Measurements from ENCODE around the gene PDGFRA. TPM values are rescaled to one million over a fixed set of nuclear protein-coding genes. Genes with fewer than 3 reads are reported as not detected.
"Not testable (repeated sequence)": the region's sequence is repeated elsewhere in the genome, so short reads cannot be mapped to it uniquely, and the experiment has no call there.

The PDGFRA gene
- total RNA-seq, 3 donors from 2014 or later, result 31.6 to 110 (median 60.6) TPM

DNA sequence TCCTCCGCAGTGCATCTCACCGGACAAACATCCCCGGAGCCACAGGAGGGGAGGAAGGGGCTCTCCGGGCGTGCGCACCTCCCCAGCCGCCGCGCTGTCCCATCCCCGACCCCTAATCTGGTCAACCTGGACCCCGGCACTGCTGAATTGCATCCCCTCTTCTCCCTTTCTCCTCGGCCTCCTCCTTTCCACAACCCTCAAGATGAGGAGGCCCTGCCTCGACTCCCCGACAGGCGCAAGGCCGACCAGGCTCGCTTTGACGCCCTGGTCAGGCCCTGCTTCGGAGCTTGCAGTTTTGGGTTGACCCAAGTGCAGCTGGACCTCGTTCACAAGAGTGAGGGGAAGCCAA is 2.3 kb downstream of the PDGFRA start:
- ATAC-seq (no peak), DNase-seq (no peak)
- Histone ChIP-seq H3K9me3 (no peaks in the 10 kb centered on the region), H3K4me3 (no peak overlapping the region), H3K4me1 (ENCODE audit: low read depth) (peaks cover 48% of the 10 kb centered on the region), H3K36me3 (ENCODE audit: low read depth) (no peaks in the 10 kb centered on the region)
- TF ChIP-seq, protein P1, sequence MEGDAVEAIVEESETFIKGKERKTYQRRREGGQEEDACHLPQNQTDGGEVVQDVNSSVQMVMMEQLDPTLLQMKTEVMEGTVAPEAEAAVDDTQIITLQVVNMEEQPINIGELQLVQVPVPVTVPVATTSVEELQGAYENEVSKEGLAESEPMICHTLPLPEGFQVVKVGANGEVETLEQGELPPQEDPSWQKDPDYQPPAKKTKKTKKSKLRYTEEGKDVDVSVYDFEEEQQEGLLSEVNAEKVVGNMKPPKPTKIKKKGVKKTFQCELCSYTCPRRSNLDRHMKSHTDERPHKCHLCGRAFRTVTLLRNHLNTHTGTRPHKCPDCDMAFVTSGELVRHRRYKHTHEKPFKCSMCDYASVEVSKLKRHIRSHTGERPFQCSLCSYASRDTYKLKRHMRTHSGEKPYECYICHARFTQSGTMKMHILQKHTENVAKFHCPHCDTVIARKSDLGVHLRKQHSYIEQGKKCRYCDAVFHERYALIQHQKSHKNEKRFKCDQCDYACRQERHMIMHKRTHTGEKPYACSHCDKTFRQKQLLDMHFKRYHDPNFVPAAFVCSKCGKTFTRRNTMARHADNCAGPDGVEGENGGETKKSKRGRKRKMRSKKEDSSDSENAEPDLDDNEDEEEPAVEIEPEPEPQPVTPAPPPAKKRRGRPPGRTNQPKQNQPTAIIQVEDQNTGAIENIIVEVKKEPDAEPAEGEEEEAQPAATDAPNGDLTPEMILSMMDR (IDR thresholded peaks at IDR 0.05), result no peak
- intact Hi-C loops (cut with DNase I, micrococcal nuclease), result loop anchor here in 1 of 2 donors (5.0 kb wide), 1 partner anchor 524 kb away; no protein-coding TSS in a partner anchor

DNA sequence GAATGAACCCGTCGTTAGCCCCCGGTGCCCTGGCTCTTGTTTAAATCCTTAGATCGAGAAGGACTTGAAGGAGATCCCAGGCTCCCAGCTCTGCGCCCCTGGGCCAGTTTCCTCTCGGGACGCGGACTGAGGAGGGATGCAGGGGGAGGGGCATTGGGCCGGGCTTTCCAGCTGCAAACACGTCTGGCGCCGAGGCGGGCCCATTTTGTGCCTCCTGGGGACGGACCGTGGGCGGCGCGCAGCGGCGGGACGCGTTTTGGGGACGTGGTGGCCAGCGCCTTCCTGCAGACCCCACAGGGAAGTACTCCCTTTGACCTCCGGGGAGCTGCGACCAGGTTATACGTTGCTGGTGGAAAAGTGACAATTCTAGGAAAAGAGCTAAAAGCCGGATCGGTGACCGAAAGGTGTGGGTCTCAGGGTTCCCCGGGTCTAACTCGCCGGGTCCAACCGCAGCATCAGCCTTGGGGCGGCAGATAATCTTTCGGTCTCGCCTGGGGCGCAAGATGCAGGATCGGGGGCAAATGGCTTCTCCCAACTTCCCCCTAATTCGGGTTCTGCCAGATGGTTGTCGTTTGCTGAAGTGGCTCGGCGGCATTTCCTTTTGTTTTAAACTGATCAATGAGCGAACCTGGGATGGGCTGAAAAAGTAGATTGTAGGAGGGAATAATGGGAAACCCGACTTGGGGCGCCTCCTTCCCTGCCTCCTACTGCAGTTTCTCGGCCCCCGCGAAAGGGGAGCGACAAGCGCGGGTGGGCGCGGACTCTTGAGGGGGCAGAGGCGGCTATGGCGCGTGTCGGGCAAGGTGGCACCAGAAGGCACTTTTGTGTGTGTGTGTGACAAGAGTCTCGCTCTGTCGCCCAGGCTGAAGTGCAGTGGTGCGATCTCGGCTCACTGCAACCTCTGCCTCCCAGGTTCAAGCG is 2.9 kb downstream of the PDGFRA start:
- DNase-seq, result peak in 2 of 3 donors; percentile 37 to 57
- intact Hi-C loops (cut with DNase I, micrococcal nuclease), result loop anchor here in 1 of 2 donors (2.0 to 5.0 kb wide), 2 partner anchors 323 to 525 kb away; no protein-coding TSS in a partner anchor

DNA sequence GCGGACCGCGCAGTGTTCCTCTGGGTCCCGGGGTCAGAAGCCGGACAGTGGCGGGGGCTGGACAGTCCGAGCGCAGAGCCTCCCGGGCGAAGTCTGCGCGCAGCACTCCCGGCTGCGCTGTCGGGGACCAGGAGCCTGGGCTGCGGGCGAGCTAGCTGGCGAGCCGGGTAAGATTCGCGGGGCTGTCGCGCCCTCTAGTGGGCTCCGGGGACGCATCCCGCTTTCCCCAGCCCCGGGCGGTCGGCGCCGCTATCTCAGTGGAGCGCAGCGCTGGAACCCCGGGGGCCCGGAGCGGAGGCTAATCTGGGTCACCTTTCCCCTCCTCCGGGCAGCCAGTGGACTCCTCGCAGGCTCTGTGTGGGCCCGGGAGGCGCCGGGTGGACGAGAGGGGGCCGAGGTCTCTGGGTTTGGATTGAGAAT is 4.2 kb downstream of the PDGFRA start:
- ATAC-seq, result peak; percentile 94
- peak; percentile 83 to 88 (median 85) for DNase-seq
- Histone ChIP-seq H3K36me3 (ENCODE audit: low read depth) (no peaks in the 10 kb centered on the region), H3K4me3 (peak overlapping the region; percentile 17), H3K9me3 (no peaks in the 10 kb centered on the region), H3K4me1 (ENCODE audit: low read depth) (peaks cover 29% of the 10 kb centered on the region)
- intact Hi-C loops (cut with DNase I, micrococcal nuclease), result loop anchor here in 1 of 2 donors (2.0 to 5.0 kb wide), 2 partner anchors 324 to 526 kb away; no protein-coding TSS in a partner anchor
- TF ChIP-seq, protein P1 (IDR thresholded peaks at IDR 0.05), result peak; percentile 62

More for the DNA sequence above, 2.9 kb downstream of the PDGFRA start:
- Histone ChIP-seq H3K9me3 (no peaks in the 10 kb centered on the region), H3K4me1 (ENCODE audit: low read depth) (peaks cover 41% of the 10 kb centered on the region), H3K4me3 (no peak overlapping the region), H3K36me3 (ENCODE audit: low read depth) (no peaks in the 10 kb centered on the region)
- no peak for ATAC-seq
- TF ChIP-seq, protein P1 (IDR thresholded peaks at IDR 0.05), result no peak

DNA sequence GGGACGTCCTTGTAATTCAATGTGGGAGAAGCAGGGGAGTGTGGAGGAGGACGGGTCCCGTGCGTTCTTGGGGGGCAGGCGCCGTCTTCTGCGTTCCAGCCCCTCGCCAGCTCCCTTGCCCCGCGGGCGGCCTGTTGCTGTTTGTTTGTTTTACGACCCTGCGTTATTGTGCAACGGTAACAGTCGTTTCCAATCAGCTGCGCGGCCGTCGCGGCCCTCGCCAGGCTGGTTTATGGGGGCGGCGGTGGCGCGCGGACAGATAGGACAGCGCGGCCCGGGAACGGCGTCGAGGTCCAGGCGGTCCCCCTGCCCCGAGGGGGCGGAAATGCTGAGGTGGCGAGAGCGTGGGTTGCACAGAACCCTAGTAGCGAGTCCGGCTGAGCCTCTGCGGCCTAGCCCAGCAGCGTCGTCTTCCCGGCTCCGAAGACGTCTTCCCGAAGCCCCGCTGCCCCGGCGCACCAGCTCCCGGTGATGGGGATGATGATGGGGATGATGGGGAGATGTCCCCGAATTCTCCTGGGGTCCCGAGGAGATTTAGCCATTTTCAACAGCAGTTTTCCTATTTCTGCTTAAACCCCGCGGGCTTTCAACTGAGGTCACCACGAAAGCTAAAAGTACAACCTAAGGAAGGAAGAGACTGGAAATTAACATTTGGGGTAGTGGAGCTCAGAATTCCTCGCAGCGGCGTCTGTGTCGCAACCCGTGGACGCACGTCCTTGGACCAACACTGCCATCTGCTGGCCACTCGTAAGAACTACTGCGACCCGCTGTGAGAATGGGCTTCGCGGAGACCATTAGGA is 4.8 kb downstream of the PDGFRA start:
- DNase-seq (peak; percentile 68 to 77 (median 70)), ATAC-seq (peak; percentile 75)
- TF ChIP-seq, protein P1 (IDR thresholded peaks at IDR 0.05), result peak; percentile 86
- H3K4me1 ChIP-seq (ENCODE audit: low read depth), result peaks cover 28% of the 10 kb centered on the region
- intact Hi-C loops (cut with DNase I, micrococcal nuclease), result loop anchor here in 1 of 2 donors (2.0 to 5.0 kb wide), 2 partner anchors 325 to 527 kb away; no protein-coding TSS in a partner anchor
- H3K4me3 ChIP-seq, result peak overlapping the region; percentile 17
- H3K36me3 ChIP-seq (ENCODE audit: low read depth), result no peaks in the 10 kb centered on the region
- H3K9me3 ChIP-seq, result no peaks in the 10 kb centered on the region

DNA sequence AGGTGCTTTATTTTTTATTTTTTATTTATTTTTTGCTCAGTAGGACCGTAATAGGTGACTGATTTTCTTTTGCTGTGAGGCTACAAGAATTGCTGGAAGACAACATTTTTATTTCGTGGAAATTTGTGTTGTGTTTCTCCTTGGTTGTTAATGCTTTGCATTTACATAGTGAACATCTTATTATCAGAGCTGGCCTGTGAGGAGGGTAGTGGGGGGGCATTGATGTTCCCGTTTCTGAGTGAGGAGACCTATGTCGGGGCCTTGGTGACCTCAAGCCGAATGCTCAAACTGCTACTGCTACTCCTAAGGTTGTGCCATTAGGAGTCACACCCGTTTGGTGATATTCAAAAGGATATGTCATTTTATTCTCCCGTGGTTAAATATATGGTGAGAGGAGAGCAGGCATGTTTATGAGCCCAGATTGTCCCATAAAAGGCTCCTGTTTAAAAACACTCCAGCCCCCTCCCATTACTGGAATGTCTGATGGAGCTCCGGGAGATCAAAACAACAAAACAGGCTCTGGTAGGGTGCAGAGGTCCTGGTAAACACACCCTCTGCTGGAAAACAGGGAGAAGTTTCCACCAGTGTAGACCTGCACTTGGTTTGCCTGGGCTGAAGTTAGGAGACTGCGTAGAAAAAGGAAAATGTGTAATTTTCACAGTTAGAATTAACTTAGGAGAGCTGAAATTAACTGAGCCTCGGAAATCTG is 5.6 kb downstream of the PDGFRA start:
- intact Hi-C loops (cut with DNase I, micrococcal nuclease), result loop anchor here in 1 of 2 donors (5.0 kb wide), 1 partner anchor 527 kb away; no protein-coding TSS in a partner anchor
- H3K4me1 ChIP-seq (ENCODE audit: low read depth), result peaks cover 28% of the 10 kb centered on the region
- H3K36me3 ChIP-seq (ENCODE audit: low read depth), result no peaks in the 10 kb centered on the region
- no peak overlapping the region for H3K4me3 ChIP-seq
- ATAC-seq (no peak), DNase-seq (no peak)
- TF ChIP-seq, protein P1 (IDR thresholded peaks at IDR 0.05), result no peak
- no peaks in the 10 kb centered on the region for H3K9me3 ChIP-seq

DNA sequence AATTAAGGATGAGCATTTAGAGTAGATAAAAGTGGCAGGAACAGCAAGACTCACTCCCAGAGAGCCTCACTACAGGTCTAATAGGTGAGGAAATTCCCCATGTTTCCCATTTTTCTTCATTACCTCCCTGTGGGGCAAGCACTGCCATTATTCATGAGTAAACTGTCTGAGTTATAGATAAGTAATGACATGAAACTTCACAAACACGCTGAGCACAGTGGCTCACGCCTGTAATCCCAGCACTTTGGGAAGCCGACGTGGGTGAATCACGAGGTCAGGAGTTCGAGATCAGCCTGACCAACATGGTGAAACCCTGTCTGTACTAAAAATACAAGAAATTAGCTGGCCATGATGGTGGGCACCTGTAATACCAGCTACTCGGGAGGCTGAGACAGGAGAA is 7.2 kb downstream of the PDGFRA start:
- ATAC-seq; DNase-seq; H3K9me3 ChIP-seq; intact Hi-C loops (cut with DNase I, micrococcal nuclease); H3K36me3 ChIP-seq (ENCODE audit: low read depth); H3K4me3 ChIP-seq: not testable (repeated sequence)
- peaks cover 15% of the 10 kb centered on the region for H3K4me1 ChIP-seq (ENCODE audit: low read depth)

Measured in mucosa of descending colon (tissue), 3 donors.